Lower lobe of right lung (tissue), 2 donors: Measurements from ENCODE around the gene GAL3ST2. TPM values are rescaled to one million over a fixed set of nuclear protein-coding genes. Genes with fewer than 3 reads are reported as not detected.
A peak's percentile ranks its signal among the peaks of the same experiment; 100 is the strongest.

Experiments used
- ATAC-seq, 2 donors: fragments of 200-7000 bp; cut with Tn5 transposase; one replicate each; pipeline ENCODE4 v1.9.1; 2020 to 2022; ENCODE audit warnings: mild to moderate bottlenecking in 2 of 2, moderate library complexity in 2 of 2
- DNase-seq: peaks from one replicate; pipeline ENCODE4 v3.0.0-alpha.2; 2020
- H3K27ac ChIP-seq: fragments of 200-600 bp; one replicate; pipeline ENCODE4 v1.8.0; 2022
- H3K27me3 ChIP-seq: fragments of 200-600 bp; one replicate; pipeline ENCODE4 v1.8.0; 2022; ENCODE audit warnings: low read depth
- H3K36me3 ChIP-seq: fragments of 200-600 bp; one replicate; pipeline ENCODE4 v1.8.0; 2022; ENCODE audit warnings: mild to moderate bottlenecking
- H3K4me1 ChIP-seq: fragments of 200-600 bp; one replicate; pipeline ENCODE4 v1.8.0; 2022
- H3K4me3 ChIP-seq: fragments of 200-600 bp; one replicate; pipeline ENCODE4 v1.8.0; 2022; ENCODE audit warnings: mild to moderate bottlenecking
- H3K9me3 ChIP-seq: fragments of 200-600 bp; one replicate; pipeline ENCODE4 v1.8.0; 2022
- intact Hi-C: fragments of 100-400 bp; cut with DNase I; formaldehyde crosslinking; loops from one replicate; pipeline ENCODE4 v1.11.0; 2022
- total RNA-seq: library from RNA; stranded (reverse); fragmentation: NEBNext Ultra II Directional; extraction: Animal tissue kit (Norgen Biotek cat#: 25700); gene quantifications from one replicate; pipeline ENCODE4 v1.2.1, GENCODE V29; 2021
- TF ChIP-seq, protein P1 (sequence below): fragments of 200-600 bp; IDR thresholded peaks from one replicate; pipeline ENCODE4 v1.8.0; 2022; ENCODE audit warnings: antibody characterized with exemption, mild to moderate bottlenecking
- donor health status: DM: no; HTN: yes; CAD: no; lungs with severe emphysema.

The GAL3ST2 gene
- total RNA-seq, 1 donor from 2014 or later: not detected

DNA sequence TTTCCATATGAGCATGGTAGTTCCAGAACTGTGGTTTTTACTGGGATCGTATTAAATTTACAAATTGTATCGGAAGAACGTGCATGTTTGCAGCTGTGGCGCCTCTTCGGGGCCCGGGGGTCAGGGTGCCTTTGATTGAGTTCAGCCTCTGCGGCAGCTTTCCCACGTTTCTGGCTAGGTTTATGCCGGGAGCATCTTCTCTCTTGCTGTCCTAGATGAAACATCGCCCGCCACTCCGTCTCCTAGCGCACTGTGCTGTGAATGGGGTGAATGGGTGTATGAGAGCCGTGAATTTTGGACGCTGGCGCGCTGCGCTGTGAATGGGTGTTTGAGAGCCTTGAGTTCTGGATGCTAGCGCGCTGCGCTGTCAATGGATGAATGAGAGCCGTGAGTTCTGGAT is 69.8 kb downstream of the GAL3ST2 start:
- TF ChIP-seq, protein P1, sequence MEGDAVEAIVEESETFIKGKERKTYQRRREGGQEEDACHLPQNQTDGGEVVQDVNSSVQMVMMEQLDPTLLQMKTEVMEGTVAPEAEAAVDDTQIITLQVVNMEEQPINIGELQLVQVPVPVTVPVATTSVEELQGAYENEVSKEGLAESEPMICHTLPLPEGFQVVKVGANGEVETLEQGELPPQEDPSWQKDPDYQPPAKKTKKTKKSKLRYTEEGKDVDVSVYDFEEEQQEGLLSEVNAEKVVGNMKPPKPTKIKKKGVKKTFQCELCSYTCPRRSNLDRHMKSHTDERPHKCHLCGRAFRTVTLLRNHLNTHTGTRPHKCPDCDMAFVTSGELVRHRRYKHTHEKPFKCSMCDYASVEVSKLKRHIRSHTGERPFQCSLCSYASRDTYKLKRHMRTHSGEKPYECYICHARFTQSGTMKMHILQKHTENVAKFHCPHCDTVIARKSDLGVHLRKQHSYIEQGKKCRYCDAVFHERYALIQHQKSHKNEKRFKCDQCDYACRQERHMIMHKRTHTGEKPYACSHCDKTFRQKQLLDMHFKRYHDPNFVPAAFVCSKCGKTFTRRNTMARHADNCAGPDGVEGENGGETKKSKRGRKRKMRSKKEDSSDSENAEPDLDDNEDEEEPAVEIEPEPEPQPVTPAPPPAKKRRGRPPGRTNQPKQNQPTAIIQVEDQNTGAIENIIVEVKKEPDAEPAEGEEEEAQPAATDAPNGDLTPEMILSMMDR: no peak

DNA sequence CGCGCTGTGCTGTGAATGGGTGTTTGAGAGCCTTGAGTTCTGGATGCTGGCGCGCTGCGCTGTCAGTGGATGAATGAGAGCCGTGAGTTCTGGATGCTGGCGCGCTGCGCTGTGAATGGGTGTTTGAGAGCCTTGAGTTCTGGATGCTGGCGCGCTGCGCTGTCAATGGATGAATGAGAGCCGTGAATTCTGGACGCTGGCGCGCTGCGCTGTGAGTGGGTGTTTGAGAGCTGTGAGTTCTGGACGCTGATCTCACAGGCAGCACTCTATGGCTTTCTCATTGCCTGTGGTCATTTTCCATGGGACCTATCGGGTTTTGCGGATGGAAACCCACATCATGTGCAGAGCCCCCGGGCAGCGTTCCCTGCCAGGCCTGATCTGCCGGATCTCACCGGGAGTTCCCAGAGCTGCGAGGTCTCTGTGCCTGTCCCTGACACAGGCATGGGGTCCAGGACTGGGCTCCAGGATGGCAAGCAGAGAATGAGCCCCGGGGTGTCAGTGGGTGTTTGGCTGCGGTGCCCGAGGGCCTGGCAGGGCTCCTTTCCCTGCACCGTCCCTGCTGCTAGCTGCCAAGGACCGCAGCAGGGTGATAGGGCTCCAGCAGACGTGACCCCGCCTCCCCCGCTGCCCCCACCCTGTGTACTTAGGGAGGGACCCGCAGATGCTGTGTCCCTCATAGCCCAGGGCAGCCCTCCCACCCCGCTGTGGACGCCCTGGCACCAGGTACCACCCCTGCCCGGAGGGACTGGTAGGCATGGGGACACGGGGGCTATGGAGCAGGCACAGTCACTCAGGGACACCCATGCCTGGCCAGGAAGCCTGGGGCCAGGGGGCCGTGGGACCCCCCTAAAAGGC is 72.4 kb downstream of the GAL3ST2 start:
- H3K9me3 ChIP-seq: no peaks in the 10 kb centered on the region
- DNase-seq (no peak), ATAC-seq (no peak)
- peaks cover 9% of the 10 kb centered on the region for H3K4me1 ChIP-seq
- no peaks in the 10 kb centered on the region for H3K36me3 ChIP-seq
- peaks cover 4% of the 10 kb centered on the region for H3K27me3 ChIP-seq
- no peak overlapping the region for H3K27ac ChIP-seq
- TF ChIP-seq, protein P1: no peak
- intact Hi-C loops: no loop called here
- no peak overlapping the region for H3K4me3 ChIP-seq

More for the DNA sequence above, 69.8 kb downstream of the GAL3ST2 start:
- Histone ChIP-seq H3K36me3 (no peaks in the 10 kb centered on the region), H3K4me1 (peaks cover 15% of the 10 kb centered on the region), H3K27ac (no peak overlapping the region), H3K4me3 (no peak overlapping the region), H3K9me3 (no peaks in the 10 kb centered on the region), H3K27me3 (peaks cover 4% of the 10 kb centered on the region)
- intact Hi-C loops: no loop called here
- DNase-seq (peak; percentile 39), ATAC-seq (no peak)

DNA sequence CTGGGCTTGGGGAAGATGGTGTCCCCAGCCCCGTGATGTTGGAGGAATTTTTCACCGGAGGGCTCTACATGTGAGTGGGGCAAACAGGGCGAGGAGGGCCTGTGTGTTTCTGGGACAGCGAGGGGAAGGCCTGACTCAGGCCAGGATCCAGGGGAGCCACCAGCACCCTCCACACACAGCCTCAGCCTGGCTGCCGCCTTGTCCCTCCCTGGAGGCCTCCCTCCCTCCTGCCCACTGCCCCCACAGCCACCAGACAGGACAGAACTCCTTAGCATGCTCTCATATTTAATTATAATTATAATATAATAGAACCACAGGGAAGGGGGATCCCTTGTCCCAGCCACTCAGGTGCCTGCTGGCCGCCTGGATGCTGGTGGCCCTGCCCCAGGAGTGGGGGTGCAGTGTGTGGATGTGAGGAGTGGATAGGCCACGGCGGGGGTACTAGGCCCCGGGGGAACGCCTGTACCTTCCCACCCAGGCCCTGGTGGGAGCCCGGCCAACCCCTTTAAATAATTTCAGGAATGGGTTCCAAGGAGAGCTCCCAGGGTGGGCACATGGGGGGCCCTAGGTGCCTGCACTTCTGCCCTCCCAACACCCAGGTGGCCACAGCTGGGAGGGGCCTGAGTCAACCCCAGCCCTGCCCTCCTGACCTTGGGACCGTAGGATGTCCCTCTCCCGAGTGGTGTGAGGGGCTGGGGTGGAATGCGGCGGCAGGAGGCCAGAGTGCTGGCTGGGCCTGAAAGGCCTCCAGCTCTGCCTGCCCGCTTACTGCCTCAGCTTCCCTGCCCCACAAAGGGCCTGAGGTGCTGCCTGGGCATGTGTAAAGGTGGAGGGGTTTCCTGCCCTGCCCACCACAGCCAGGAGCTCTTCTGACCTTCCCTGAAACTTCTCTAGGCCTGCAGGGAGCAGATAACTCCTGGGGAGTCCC is 73.3 kb downstream of the GAL3ST2 start:
- H3K4me1 ChIP-seq: peaks cover 3% of the 10 kb centered on the region
- H3K27ac ChIP-seq: no peak overlapping the region
- H3K36me3 ChIP-seq: no peaks in the 10 kb centered on the region
- intact Hi-C loops: no loop called here
- H3K27me3 ChIP-seq: peaks cover 9% of the 10 kb centered on the region
- DNase-seq (no peak), ATAC-seq (no peak)
- H3K9me3 ChIP-seq: no peaks in the 10 kb centered on the region
- H3K4me3 ChIP-seq: no peak overlapping the region
- TF ChIP-seq, protein P1: no peak

DNA sequence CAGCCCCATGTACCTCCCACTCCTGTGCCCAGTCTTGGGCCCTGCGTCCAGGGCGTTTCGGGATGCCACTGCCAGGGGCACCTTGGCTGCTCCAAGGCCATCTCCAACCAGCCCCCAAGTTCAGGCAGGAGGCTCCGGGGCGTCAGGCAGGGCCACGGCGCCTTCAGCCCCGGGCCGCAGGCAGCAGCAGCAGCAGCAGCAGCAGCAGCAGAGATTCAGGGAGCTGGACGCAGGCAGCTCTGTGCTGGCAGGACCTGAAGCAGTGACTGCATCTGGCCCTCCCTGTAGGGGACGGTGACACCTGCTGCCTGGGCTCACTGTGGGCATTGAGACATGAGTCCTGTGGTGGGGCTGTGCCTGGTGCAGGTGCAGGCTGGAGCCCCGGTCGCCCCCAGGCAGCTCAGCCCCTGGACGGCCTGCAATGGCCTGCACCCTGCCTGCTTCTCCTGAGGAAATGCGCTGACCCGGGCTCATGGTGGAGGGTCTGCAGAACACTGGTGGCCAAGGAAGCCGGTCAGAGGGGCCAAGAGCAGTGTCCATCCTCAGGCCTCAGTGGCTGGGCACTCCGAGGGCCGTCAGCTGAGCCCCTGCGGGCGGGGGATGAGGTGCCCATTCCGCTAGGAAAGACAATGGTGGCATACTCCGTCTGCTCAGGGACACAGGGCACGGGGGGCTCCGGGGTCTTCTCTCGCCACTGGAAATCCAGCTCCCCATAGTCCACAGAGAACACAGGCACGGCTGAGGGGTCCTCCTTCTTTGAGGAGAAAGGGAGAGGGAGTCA is 74.1 kb downstream of the GAL3ST2 start:
- ATAC-seq: no peak
- Histone ChIP-seq H3K4me3 (no peak overlapping the region), H3K27ac (no peak overlapping the region), H3K27me3 (peaks cover 9% of the 10 kb centered on the region), H3K4me1 (no peaks in the 10 kb centered on the region), H3K36me3 (no peaks in the 10 kb centered on the region), H3K9me3 (no peaks in the 10 kb centered on the region)
- TF ChIP-seq, protein P1: no peak
- intact Hi-C loops: no loop called here
- peak; percentile 43 for DNase-seq
